ENCODE results near the gene CGN.
A peak's percentile ranks its signal among the peaks of the same experiment; 100 is the strongest.

CGN gene, protein sequence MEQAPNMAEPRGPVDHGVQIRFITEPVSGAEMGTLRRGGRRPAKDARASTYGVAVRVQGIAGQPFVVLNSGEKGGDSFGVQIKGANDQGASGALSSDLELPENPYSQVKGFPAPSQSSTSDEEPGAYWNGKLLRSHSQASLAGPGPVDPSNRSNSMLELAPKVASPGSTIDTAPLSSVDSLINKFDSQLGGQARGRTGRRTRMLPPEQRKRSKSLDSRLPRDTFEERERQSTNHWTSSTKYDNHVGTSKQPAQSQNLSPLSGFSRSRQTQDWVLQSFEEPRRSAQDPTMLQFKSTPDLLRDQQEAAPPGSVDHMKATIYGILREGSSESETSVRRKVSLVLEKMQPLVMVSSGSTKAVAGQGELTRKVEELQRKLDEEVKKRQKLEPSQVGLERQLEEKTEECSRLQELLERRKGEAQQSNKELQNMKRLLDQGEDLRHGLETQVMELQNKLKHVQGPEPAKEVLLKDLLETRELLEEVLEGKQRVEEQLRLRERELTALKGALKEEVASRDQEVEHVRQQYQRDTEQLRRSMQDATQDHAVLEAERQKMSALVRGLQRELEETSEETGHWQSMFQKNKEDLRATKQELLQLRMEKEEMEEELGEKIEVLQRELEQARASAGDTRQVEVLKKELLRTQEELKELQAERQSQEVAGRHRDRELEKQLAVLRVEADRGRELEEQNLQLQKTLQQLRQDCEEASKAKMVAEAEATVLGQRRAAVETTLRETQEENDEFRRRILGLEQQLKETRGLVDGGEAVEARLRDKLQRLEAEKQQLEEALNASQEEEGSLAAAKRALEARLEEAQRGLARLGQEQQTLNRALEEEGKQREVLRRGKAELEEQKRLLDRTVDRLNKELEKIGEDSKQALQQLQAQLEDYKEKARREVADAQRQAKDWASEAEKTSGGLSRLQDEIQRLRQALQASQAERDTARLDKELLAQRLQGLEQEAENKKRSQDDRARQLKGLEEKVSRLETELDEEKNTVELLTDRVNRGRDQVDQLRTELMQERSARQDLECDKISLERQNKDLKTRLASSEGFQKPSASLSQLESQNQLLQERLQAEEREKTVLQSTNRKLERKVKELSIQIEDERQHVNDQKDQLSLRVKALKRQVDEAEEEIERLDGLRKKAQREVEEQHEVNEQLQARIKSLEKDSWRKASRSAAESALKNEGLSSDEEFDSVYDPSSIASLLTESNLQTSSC

DNA sequence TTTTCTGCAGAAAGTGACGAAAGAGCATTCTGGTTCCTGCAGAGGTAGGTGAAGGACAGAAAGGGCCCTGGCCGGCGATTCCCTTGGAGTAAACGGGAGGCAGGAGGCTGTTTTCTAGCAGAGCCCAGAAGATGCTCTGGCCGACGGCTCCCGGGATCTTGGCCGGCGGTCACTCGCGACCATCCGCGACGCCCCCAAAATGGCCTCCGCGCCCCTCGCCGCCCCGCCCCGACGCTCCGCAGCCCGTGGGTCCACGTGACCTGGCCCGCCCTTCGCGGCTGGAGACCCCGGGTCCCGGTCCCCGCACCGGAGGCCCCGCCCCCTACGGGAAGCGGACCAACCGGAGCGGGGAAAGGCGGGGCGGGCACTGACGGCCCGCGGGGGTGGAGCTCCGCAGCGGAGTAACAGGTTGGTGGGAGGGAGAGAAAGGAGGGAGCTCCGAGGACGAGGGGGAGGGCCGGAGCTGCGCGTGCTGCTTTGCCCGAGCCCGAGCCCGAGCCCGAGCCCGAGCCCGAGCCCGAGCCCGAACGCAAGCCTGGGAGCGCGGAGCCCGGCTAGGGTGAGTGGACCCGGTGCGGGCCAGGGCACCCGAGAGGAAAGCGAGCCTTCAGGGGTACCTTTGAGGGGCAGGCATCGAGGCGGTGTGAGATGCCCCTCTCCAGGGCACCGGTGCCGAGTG is at the start of gene CGN:
Gene CGN (plus strand): TSS at position 431 of the 679 bp plus-strand sequence. CDS start 7,133 bp downstream, outside the sequence.
- peak; percentile 79 for DNase-seq

DNA sequence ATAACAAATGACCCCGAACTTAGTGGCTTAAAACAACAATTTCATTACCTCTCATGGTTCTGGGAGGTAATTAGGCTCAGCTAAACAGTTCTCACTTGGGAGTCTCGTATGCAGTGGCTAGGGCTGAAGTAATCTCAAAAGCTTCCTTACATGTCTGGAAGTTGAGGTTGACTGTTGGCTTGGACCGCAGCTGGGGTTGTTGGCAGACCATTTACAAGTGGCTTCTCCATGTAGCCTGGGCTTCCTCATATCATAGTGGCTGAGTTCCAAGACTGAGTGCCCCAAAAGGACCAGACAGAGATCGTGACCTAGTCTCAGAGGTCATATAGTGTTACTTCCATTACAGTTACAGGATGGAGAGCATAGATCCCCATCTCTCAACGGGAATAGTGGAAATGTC is 49.5 kb upstream of the CGN start:
- no peak for DNase-seq

DNA sequence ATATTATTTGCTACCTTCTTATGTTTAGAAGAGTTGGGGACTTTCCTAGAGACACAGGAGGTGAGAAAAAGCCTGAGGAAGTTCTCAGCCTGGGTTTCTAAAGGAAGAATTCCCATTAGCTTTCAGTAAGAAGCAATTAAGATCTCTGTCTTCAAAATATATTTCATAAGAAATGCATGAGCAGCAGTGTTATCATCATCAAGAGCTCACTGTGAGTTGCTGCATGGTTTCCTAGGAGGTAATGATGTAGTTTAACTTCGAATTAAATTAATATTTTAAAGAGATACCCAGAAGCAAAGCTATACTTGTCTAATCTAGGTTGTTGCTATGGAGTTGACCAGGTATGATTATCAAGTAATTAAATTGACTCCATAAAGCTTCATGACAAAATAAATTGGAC is 46.2 kb upstream of the CGN start:
- no peak for DNase-seq

DNA sequence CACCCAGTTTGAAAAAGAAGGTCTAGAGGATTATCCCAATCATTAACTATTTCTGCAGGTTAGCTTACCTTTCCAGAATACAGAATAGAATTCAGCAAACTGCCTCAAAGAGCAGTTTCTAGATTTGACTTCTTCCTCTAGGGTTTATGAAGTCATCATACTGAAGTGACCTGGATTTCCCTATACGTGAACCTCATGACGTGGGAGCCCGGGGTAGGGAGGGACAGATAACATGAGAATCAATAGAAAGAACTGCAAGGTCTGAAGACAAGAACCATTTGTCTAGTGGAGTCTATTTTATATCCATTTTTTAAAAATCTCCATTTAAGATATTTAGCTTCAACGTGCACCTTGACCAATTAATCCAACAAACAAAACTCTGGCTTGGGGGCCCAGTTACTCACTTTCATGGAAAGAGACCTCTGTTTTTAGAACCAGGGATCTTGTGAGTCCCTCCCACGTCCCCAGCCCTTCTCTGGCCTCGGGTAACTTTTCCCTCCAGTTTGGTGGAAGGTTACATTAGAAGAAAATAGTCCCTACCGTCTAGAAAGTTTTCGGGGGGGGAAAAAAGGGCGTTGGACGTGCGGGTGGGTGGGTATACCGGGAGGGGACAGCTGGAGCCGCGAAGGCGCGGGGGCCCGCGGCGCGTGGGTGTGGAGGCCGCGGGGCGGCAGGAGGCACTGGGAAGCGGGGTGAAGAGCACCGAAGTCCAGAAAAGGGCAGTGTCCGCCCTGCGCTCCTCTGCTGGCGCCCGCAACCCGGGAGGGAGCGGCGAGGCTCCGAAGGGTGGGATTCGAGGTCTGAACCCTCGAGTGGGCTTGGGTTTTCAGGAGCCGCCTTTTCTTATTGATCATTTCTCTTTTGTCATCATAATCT is 38.1 kb upstream of the CGN start:
- DNase-seq: no peak

DNA sequence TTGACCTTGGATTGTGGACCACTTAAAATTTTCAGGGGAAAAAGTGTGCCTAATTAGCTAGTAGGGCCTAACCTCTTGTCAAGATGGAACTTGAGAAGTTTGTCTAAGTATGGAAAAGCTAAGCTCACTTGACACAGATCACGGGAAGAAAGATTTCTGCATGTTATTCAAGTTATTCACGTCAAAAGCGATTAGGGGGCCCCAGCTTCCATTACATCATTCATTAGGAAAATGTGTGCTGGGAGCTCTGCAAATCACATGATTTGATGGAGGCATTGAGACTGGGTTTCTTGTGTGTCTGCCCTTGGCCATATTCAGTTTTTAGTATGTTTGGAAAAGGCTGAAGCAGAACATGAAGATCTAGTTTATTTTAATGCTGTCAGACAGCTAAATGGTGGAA is 36.4 kb upstream of the CGN start:
- DNase-seq: no peak

DNA sequence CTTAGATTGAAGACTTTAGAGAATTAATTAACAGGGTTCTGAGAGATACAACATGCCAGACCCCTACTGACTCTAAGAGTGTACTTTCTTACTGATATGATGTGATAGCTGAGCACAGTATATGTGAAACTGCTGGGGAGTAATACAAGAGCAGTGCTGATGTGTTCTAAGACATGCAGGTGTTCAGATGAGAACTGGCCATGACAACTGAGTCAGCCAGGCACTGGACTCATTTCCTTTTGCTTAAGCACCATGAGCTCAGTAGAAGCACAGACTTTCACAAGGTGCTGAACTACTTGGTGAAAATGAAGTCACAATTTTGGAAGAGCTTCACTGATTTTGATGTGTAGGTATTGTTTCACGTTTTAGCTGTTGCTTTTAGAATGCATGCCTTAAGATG is 36.0 kb upstream of the CGN start:
- no peak for DNase-seq

DNA sequence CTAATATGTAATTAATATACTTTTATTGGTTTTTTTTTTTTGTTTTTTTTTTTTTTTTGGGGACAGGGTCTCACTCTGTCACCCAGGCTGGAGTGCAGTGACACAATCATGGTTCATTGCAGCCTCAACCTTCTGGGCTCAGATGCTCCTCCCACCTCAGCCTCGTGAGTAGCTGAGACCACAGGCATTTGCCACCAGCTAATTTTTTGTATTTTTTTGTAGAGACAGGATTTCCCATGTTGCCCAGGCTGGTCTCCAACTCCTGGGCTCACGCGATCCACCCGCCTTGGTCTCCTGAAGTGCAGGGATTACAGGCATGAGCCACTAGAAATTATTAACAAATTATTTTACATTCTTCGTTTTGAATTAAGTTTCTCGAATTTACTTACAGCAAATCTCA is 35.1 kb upstream of the CGN start:
- no peak for DNase-seq

DNA sequence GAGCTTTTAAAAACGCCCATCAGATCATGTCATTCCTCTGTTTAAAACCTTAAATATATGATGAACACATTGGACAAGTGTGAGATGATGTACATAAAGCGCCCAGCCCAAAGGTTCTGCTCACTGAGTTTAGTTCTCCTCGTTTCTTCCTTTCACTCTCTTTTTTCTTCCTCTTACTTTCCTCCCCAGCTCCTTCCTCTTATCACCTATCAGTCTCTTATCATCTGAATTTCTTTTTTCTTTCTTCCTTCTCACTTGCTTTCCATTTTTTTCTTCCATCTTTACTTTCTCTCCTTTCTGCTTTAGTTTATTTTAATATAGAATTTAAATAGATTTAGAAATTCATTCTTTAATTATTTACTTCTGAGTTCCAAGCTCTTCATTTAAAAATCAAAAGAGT is 34.1 kb upstream of the CGN start:
- no peak for DNase-seq

DNA sequence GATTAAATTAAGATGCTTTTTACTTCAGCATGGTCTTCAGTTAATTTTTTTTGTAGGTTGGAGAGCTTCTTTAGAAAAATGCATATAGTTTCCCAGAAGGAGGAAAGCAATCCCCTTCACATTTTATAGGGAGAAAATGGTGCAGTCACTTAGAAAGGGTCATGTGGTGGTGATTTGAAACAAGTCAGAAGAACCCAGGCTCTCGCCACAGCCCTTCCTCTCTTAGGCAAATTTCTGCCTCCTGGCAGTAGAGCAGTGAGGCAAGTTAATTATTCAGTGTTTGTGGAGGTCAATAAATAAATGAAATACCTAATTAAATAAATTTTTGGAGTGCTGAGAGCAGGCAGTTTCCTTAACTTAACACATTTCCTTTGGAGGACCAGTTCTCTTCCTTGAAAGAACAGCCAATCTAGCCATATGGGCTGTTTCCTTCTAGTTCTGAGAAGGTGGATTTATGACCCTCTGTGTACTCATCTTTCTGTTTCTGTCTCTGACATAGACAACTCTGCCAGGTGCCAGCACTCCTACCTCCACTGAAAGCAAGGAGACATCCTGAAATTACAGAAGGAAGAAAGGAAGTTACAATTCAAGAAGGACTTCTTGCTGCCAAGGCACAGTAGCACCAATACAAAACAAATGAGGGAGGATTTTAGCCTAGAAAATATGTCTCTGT is 32.9 kb upstream of the CGN start:
- no peak for DNase-seq

DNA sequence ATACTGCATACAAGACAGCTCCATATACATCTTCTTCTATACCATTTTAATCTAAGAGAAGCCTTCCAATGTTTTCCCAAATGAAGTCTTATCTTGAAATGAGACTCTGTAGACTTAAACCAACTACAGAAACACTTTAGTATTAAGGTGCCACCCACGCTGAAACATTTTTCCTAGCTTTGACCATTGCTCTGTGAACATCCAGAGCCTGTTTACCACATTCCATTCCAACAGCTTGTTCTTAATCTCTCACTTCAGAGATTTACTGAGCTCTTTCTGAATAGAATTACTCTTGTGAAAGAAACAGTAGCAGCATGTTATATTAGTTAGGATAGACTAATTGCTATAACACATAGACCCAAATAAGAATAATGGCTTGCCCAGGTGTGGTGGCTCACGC is 32.3 kb upstream of the CGN start:
- no peak for DNase-seq

DNA sequence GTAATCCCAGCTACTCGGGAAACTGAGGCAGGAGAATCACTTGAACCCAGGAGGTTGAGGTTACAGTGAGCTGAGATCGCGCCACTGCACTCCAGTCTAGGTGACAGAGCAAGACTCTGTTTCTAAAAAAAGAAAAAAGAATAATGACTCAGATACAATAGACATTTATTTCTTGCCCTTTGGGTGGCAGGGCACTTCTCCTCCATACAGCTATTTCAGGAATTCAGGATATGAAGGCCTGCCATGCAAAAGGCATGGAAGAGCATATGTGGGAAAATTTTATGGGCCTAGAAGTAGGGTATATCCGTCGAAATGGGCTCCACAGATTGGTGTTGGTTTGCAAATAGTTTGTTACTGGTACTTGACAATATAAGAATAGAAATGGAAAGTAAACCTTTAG is 31.7 kb upstream of the CGN start:
- no peak for DNase-seq

DNA sequence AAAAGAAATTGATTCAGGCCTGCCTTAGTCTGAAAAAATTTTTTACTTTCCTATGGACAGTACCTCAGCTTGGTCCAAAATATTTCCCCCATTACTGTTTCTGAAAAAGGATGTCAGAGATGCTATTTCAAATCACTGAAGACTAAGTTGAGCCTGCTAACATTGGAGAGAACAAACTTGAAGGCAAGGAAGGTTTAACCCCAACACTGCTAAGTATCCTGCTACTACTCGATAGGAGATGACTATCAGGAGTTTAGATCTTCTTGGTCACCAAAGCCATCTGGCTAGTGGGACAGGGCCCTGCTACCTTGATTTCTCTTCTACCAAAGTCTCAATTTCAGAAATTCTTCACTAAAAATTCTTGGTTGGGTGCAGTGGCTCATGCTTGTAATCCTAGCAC is 29.2 kb upstream of the CGN start:
- no peak for DNase-seq

DNA sequence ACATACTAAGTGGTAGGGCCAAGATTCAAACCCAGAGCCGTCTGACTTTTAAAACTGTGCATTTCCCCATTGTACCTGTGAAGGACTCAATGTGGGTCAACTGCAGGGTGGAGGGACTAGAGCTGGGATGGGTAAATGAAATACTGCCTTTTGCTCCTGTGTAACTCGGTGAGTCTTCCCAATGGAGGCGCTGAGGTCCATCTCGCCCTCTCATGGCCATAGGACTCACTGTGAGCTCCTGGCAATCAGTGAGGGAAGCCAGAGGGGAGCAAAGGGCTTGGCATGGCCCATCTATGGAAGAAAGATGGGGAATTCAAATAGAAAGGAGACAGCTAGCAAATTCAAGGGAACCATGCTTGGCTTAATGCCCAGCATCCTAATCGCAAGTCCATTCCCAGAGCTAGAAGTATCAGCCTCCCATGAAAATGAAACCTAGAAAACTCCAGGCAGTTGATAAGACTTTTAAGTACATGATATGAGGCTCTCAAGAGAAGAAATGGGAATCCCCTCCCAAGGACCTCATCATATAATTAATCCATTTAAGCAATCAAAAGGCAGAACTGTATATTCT is 25.4 kb upstream of the CGN start:
- DNase-seq: no peak

DNA sequence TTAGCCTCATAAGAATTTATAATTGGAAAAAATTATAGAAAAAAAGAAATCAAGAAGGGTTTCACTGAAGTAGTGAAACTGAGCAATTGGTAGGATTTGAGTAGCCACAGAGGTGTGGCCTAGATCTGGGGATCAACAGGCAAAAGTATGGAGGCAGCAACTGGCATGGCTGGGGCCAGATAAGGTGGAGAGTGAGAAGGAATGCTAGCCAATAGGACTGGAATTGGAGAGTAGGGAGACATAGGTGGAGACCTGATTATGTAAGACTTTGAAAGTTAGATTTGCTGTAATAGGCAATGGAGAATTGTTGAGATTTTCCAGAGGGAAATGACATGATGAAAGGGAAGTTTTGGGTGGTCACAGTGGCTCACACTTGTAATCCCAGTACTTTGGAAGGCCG is 24.6 kb upstream of the CGN start:
- no peak for DNase-seq

DNA sequence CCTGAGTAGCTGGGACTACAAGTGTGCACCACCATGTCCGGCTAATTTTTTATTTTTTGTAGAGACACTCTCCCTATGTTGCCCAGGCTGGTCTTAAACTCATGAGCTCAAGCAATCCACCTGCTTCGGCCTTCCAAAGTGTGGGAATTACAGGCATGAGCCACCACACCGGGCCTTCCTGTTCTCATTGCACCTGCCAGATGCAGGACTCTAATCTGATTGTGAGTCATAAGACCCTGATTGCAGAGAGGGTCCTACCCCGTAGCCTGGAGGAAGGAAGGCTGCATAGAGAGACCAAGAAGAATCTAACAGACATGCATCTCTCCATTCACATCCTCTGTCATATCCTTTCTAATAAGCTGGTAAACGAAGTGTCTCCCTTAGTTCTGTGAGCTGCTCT is 19.5 kb upstream of the CGN start:
- DNase-seq: no peak

DNA sequence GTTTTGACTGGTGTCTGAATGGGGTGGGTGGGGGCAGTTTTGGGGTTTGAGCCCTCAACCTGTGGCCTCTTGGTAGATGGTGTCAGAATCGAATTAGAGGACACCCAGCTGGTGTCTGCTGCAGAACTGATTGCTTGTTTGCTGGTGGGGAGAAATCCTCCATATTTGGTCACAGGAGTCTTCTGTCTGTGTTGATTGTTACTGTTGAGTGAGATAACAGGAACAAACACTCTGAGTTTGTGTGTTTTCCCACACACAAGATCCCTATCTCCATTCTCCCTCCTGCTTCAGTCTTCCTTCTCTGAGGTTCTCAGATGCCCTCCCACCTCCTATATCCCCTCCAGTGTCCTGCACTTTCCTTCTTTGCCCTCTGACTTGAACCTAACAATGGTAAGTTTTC is 19.1 kb upstream of the CGN start:
- no peak for DNase-seq

DNA sequence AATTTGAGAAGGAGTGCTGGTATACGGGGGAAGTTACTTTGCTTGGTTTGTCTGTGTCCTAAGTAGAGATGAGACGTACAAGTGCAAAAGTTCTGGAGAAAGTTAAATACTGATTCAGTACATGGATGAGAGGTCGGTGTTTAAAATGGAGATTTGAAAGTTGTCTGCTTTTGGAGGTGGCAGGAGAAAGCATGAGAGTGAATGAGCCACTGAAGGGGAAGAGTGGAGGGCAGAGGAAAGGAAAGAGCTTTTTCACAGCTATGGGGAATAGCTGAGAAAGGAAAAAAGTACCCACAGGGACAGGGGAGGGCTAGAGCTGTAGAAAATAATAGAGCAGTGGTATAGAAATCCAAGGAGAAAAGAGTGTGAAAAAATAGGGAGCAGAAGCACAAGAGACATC is 18.1 kb upstream of the CGN start:
- DNase-seq: no peak

DNA sequence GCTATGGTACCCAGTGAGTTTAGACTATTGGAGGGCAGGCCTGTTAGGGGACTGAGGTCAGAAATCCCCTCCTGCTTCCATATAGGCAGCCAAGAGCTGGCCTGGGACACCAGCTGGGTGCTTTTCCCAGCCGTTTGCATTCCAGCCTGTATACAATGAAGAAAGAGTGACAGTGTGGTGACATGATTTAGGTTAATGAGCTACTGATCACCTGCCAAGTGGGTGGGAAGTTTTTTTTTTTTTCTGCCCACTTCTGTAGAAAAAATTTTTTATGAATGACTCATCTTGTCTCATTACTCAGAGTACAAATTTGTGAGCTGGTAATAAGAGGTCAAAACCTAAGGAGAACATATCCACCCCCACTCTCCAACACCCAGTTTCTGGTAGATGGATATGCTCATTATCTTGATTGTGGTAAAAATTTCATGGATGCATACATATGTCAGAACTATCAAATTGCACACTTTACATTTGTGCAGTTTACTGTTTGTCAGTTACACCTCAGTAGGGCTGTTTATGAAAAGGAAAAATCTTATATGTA is 16.4 kb upstream of the CGN start:
- no peak for DNase-seq

DNA sequence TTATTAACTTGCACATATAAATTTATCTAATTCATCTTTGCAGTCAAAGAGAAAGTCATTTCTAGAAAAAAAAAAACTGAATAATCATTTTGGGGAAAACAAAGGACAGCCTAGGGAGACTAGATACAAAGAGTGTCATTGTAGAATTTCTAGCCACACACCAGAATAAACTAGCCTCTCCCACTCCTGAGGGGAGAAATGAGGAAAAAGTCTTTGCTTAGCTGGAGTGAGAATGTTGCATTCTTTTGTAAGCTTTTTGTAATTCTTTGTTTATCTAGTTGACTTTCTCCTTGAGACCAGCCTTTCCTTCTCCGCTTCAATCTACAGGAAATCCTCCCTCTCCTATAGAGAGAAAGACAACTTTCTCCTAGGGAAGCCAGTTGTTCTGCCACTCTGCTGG is 15.9 kb upstream of the CGN start:
- no peak for DNase-seq

DNA sequence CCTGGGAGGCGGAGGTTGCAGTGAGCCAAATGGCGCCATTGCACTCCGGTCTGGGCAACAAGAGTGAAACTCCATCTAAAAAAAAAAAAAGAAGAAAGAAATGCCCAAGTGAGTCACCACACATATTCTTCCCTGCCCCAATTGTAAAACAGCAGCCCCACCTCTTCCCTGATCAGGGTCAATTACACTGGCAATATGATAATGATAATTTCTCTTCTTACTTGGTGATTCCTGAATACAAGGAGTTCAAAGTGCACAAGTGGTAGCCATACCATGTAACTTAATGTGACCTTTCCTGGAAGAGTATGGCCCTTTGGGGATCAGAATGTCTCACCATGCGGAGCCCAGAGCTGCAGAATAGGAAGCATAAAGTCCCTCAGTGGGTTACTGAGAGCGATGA is 11.8 kb upstream of the CGN start:
- DNase-seq: no peak

DNA sequence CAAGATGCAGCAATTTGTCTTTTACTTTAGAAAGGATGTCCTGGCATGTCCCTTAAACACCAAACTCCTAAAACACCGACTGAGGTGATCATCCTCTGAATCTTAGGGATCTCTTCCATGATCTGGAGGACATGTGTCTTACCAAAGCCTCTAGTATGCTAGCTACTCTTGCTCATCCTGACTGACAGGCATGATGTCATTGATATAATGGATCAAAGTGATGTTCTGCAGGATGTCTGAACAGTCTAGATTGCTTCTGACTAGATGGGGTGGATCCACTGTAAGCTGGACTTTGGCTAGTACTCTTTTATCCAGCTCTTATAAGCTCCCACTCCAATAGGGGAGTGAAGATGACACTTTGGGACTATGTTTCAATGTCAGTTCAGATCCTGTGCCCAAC is 11.3 kb upstream of the CGN start:
- DNase-seq: no peak

Data from NCI-H2081 treated with DMSO at 0.1 percent for 48 hours (cell line).